Right lobe of liver (tissue), 4 donors: ENCODE results near the gene BANP.

Source experiments
- POLR2A ChIP-seq: fragments of 450-650 bp; IDR thresholded peaks from one replicate; pipeline ENCODE4 v1.6.1; 2017; ENCODE audit warnings: antibody characterized with exemption, mild to moderate bottlenecking
- TF ChIP-seq, protein P1 (sequence below), 4 donors: fragments of 200-600 bp in 3 of 4; fragments of 450-650 bp in 1 of 4; IDR thresholded peaks; one replicate each; pipeline versions ENCODE4 v1.5.1 to v1.8.0; 2016 to 2022; ENCODE audit warnings: antibody characterized with exemption in 4 of 4, mild to moderate bottlenecking in 2 of 4
- donor health status: DM: no; HTN: no; CAD: no.
- donor health status: DM: no; HTN: no; CAD: no.
- donor health status: DM: no; HTN: yes; CAD: no.

DNA sequence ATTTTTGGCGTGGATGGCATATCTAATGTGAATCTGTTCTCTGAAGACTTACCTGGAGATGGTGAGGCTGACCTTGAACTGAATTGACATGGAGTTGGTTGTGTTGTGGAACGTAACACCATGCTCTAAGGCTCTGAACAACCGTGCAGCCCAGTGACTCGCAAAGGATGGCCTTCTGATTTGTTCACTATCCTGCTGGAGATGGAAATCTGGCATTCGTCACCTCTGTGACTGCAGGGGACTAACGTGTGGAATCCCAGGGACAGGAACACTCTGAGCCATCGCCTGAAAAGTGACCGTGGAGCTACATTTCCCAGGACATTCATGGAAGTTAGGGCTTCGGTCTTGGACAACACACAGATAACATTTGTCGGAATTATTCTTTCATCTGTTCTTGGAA is 61.1 kb downstream of the BANP start:
- TF ChIP-seq, protein P1, sequence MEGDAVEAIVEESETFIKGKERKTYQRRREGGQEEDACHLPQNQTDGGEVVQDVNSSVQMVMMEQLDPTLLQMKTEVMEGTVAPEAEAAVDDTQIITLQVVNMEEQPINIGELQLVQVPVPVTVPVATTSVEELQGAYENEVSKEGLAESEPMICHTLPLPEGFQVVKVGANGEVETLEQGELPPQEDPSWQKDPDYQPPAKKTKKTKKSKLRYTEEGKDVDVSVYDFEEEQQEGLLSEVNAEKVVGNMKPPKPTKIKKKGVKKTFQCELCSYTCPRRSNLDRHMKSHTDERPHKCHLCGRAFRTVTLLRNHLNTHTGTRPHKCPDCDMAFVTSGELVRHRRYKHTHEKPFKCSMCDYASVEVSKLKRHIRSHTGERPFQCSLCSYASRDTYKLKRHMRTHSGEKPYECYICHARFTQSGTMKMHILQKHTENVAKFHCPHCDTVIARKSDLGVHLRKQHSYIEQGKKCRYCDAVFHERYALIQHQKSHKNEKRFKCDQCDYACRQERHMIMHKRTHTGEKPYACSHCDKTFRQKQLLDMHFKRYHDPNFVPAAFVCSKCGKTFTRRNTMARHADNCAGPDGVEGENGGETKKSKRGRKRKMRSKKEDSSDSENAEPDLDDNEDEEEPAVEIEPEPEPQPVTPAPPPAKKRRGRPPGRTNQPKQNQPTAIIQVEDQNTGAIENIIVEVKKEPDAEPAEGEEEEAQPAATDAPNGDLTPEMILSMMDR (IDR thresholded peaks at IDR 0.05) = no peak
- TF ChIP-seq POLR2A = no peak
